GM19043 (cell line): Measurements from ENCODE around the gene SP6.
A peak's percentile ranks its signal among the peaks of the same experiment; 100 is the strongest.

Source experiments
- ATAC-seq: cut with Tn5 transposase; IDR thresholded peaks from one replicate; pipeline ENCODE4 v1.9.1; 2021; ENCODE audit warnings: low read depth; ENCODE audit not compliant: unreplicated experiment

Gene SP6

DNA sequence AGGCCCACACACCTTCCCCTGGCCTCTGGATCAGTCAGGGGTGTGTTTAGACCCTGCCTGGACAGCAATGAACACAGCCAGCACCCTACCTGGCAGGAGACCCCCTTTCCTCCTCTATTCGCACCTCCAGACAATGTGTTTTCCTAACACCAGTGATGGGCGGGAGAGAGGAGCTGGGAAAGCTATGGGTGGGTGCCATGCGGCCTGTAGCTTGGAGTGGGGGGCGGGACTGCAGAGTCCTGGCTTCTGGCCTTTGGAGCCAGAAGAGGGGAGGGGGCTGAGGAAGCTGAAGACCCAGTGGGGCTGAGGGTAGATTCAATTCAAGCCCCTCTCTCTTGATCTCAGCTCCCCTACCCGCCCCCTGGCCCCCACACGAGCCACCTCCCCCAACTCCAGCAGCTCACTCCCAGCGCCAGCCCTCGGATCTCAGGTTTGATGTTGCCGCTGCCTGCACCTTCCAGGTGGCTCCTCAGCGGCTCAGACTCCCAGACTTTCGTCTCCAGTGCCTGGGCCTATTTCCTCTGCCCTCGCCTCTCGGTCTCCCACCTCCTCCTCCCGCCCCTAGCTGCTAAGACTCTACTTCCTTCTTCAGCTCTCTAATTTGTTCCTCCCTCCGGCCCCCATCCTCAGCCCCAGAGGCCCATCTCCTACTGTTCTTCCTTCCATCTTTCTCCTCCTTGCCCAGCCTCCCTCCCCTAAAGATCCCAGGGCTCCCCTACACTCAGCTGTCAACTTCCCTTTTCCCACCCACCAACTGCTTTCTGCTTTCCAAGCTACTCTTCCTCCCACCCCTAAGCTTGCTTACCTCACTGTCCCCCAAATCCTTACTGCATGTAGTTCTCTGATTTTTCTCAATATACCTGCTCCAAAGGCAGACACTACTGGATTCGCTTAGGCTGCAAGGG is 6.8 kb upstream of the SP6 start:
- ATAC-seq = no peak

- no peak for ATAC-seq
These were observed 5.9 kb upstream of the SP6 start for GRCh38 chr17:47856830-47857229.

DNA sequence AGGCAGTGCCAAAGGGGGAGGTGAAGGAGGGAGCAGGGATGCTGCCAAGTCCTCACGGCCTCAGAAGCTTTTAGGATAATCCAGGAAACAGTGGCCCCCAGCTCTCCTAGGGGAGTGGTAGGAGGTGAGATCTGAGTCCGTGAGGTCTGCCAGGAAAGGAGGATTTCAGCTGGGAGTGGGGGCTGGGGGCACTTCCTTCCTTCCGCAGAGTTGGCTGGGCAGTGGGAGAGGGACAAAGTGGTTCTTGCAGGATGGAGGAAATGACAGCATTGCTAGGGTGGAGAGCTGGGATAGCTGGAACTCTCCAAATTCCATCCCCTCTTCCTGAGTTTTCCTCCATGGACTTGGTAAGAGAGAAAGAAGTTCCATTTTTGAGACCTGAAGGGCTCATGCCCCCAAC is 4.8 kb upstream of the SP6 start:
- no peak for ATAC-seq

DNA sequence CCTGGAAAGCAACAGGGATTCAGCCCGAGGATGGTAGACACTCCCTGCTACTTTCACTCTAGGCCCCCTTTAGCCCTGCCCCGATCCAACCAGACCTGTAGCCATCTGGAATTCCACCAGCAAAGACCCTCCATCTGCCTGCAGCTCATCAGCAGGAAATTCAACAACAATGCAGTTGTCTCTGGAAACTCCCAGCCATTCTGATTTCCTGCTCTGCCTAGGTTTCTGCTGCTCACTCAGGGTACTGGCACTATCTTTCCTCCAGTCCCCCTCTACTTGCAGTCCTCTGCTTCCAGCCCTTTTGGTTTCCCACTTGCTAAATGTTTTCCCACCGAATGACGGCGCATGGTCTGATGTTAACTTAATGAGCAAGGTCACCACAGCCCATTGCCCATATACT is 2.7 kb upstream of the SP6 start:
- ATAC-seq = no peak

- no peak for ATAC-seq
These were observed 1.4 kb upstream of the SP6 start for GRCh38 chr17:47852113-47852949.

- ATAC-seq = no peak
These were observed 775 bp upstream of the SP6 start for GRCh38 chr17:47851764-47852112.

GRCh38 chr17:47850373-47850691 is 631 bp downstream of the SP6 start:
- no peak for ATAC-seq

DNA sequence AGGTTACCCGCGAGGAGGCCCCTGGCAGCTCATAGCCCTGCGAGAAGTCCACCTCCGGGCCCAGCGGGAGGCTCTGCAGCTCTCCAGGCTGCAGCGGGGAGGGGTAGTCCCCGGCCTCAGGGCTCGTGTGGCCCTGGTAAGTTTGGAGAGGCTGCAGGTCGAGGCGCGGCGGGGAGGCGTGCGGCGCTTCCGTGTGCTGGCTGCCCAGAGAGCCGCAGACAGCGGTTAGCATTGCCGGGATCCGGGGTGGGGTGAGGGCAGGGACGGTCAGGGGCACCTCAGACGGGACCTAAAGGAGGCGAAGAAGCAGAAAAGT is 2.8 kb downstream of the SP6 start:
- ATAC-seq = no peak

DNA sequence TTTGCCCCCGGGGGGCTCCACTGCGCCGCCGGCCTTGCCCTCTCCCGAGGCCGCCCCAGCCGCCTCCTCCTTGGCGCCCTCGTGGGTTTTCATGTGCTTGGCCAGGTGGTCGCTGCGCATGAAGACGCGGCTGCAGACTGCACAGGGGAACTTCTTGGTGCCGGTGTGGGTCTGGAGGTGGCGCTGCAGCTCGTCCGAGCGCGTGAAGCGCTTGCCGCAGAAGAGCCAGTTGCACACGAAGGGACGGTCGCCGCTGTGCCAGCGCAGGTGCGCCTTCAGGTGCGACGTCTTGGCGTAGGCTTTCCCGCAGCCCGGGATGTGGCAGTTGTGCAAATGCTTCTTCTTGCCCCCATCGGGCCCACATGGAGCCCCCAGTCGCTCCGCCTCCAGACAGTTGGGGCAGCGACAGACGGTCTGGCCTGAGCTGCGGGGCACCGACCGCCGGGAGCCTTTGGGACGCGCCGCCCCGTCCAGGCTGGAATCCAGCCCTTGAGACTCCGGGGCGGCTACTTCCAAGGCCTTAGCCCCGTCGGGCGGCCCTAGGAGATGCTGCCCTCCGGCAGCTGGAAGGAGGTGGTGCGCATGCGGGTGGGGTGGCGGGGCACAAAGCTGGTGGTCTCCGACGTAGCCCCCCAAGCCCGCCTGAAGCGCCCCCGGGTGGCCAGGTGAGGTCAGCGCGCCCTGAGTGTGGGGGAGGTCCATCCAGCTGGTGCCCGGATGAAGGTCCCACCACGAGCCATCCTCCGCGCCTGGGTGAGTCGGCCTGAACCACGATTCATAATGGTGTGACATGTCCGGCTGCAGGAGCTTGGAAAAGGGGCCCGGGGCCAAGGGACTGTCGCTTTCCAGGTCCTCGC is 3.4 kb downstream of the SP6 start:
- no peak for ATAC-seq

- no peak for ATAC-seq
These were observed 4.1 kb downstream of the SP6 start for GRCh38 chr17:47846716-47847340.

DNA sequence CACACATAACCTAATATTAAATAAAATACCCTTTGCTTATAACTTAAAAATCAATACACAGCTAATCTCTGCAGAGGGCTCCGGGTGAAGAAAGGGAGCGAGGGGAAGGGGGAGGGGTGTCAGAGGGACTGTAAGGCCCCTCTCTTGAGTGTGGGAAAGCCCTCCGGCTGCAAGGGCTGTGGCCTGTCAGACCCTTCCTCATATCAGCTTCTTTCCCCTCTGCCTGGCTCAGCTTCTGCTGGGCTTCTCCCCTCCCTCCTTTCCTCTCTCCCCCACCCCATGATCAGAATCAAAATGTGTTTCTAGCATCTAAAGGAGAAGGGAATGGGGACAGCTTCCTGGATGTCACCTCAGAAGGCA is 5.3 kb downstream of the SP6 start:
- ATAC-seq = no peak

DNA sequence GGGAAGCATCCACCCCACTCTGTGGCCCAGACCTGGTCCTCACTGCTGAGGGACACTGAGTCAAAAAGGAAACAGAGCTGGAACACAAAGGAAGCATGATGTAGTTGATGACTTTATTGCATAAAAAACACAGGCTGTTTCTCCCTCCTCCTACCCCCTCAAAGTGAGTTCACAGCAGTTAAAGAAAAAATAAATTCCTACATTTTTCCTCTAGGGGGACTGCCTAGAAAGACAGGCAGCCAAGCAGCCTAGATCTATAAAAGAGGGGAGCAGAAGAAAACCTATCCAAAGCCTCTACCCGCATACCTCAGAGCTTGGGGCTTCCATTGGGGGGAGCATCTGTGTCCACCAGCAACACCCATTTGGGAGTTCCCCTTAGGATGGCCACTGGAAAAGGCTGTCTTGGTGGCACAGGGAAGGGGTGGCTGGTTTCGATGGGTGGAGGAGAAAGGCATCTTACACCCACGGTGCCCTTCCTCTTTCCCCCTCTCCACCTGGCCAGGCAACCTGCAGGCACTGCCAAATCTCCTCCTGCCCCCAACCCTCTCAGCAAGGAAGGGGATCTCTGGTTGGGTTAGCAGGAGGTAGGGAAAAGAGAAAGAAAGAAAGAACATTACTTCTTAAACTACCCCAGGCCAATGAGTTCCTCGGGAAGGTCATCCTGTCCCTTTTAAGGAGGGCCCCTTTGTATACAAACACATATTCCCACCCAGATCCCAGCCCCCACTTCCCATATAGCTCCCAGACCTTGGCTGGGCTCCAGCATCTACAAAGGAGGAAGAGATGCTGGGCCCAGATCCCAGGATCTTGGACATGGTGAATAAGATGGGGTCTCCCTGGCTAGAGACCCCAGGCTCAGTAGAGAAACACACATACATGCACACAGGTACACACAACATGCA is 5.9 kb downstream of the SP6 start:
- ATAC-seq = no peak

- no peak for ATAC-seq
These were observed 6.7 kb downstream of the SP6 start for GRCh38 chr17:47844227-47844626.

DNA sequence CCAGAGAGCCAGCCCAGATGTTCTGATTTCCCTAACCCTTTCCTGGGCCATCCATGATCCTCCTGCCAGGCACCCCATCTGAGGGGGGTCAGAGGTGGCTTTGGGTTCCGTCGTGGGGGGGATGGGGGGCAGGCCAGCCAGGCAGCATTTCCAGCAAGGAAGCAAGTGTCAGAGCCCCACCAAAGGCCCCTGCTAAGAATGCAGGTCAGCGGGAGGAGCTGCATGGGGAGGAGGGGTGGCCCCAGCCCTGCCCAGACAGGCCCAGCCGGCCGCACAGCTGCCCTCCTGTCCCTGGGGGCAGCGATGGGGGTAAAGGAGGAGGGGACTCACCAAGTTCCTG is 7.6 kb downstream of the SP6 start:
- no peak for ATAC-seq

DNA sequence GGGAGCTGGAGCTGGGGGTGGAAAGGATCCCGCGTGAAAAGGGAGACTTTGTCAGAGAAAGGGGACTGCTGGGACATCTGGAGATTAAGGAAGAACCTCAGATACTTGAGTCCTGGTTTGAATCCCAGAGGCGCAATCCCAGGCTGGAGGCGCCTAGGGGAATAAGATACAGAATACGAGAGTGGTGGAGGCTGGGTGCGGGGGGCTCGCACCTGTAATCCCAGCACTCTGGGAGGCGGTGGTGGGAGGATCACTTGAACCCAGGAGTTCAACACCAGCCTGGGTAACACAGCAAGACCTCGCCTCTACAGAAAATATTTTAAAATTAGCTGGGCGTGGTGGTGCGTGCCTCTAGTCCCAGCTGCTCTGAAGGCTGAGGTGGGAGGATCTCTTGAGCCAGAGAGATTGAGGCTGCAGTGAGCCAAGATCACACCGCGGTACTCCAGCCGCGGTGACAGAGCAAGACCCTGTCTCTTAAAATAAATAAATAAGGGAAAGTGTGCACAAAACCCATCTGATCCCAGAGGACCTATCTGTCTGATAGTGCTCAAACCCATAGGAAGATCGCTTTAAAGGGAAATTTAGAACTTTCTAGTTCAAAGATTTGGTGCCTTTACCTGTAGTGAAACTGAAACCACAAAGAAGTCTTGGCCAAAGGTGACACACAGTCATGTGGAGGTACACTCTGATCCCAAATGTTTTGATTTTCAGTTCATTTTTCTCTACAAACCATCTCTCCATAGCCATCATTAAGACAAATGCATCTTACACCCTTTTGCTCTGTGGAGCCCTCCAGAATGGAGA is 9.3 kb downstream of the SP6 start:
- ATAC-seq = no peak

GRCh38 chr17:47840742-47841487 is 10.0 kb downstream of the SP6 start, which contains the start of gene SCRN2:
Gene SCRN2, minus strand, starts transcription at chr17:47841273. Its CDS starts 430 bp downstream, at chr17:47840843.
- peak; percentile 62 for ATAC-seq

DNA sequence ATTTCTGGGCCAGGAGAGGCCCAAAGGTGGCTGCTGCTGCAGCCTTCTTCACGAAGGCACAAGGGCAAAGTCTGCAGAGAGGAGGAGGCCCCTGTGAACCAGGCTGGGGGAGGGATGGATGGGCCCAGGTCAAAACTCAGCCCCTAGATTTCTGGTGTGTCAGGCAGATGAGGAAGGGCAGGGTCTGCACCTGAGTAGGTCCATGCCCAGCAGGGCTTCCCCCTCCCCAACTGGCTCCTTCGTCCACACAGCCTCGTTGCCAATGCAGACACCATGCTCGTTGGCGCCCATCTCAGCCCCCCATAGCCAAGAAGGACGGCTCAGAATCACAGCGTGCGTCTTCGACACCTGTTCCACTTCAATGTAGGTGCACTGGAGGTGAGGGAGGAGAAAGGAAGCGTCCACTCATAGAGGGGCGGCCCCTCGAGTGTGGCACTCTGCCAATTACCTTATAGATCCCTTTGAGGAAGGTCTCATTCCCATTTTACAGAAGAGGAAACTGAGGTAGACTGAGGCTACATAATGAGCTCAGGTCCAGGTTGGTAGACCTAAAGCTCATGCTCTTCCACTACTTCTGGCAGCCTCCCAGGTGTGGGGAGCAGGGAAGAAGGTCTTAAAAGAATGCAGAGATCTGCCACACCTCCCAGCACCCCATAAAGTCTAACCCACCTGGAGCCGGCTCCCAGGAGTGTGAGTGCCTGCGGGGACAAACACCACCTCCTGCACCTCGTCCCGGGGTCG is 10.8 kb downstream of the SP6 start:
- ATAC-seq = no peak

GRCh38 chr17:47839071-47839470 is 11.9 kb downstream of the SP6 start:
- no peak for ATAC-seq
